HepG2 (cell line): ENCODE measurements around the gene C16orf87. TPM values are rescaled to one million over a fixed set of nuclear protein-coding genes. Genes with fewer than 3 reads are reported as not detected.

Source experiments
- ATAC-seq: fragments of 200-7000 bp; cut with Tn5 transposase; 3 replicates; pipeline ENCODE4 v1.9.1; 2020; ENCODE audit warnings: mild to moderate bottlenecking, moderate library complexity
- BruUV-seq: library from RNA; stranded (reverse); fragments of 400-500 nt; replicated peaks from 2 replicates; lab custom pipeline; 2021; lab: Mats Ljungman, UMichigan
- CTCF ChIA-PET: fragments of 300-600 bp; formaldehyde crosslinking; extraction: SDS; loops from one replicate; lab custom pipeline; 2021; ENCODE audit warnings: low total read pairs, inconsistent platforms, low intra/inter-chr PET ratio; lab: Yijun Ruan, JAX
- POLR2A ChIA-PET: fragments of 350-600 bp; sonication (Branson Sonifier 250); formaldehyde crosslinking; loops from one replicate; lab custom pipeline; 2020; ENCODE audit warnings: antibody characterized with exemption, inconsistent platforms; lab: Yijun Ruan, JAX
- DNase-seq: peaks from one replicate; pipeline ENCODE4 v3.0.0-alpha.2; 2015; ENCODE audit warnings: low spot score
- FAIRE-seq: peaks from 3 replicates; lab custom pipeline; 2011; peaks lifted over from hg19 to GRCh38; lab: Jason Lieb, UNC
- H2AFZ ChIP-seq: one replicate; pipeline ENCODE4 v1.6.1; 2011; ENCODE audit warnings: low read length, inconsistent platforms
- H3K27ac ChIP-seq: fragments of 300-600 bp; 3 replicates; pipeline ENCODE4 v1.8.0; 2011; ENCODE audit warnings: mixed run types, mild to moderate bottlenecking, mixed read lengths, low read length, inconsistent platforms; ENCODE audit not compliant: insufficient read depth; ENCODE audit errors: extremely low read length
- H3K27me3 ChIP-seq, 2 experiments: fragments of 200-600 bp in 1 of 2; 2 replicates in 1 of 2; 3 replicates in 1 of 2; pipeline versions ENCODE4 v1.6.0 to v1.8.0; 2011; ENCODE audit warnings: low read length in 2 of 2, mild to moderate bottlenecking in 2 of 2, moderate library complexity in 2 of 2, inconsistent platforms in 1 of 2; ENCODE audit not compliant: insufficient read depth in 2 of 2, control insufficient read depth in 1 of 2
- H3K36me3 ChIP-seq, 2 experiments: fragments of 200-600 bp in 1 of 2; replicated peaks in 1 of 2; 2 replicates in 1 of 2; 3 replicates in 1 of 2; pipeline versions ENCODE4 v1.5.1 to v1.8.0; 2011; ENCODE audit warnings: low read length in 2 of 2, inconsistent platforms in 1 of 2; ENCODE audit not compliant: insufficient read depth in 2 of 2, control insufficient read depth in 1 of 2
- H3K4me1 ChIP-seq: 2 replicates; pipeline ENCODE4 v1.5.1; 2012; ENCODE audit warnings: low read length, inconsistent platforms; ENCODE audit not compliant: insufficient read depth
- H3K4me2 ChIP-seq: 2 replicates; pipeline ENCODE4 v1.6.0; 2011; ENCODE audit warnings: low read depth, low read length, inconsistent platforms
- H3K4me3 ChIP-seq, 3 experiments: fragments of 200-600 bp in 1 of 3; sonication (generic), shearing (Covaris generic) in 1 of 3; replicated peaks in 1 of 3; 2 replicates each; pipeline ENCODE4 v1.5.1; 2011 to 2016; ENCODE audit warnings: low read length in 3 of 3, inconsistent platforms in 2 of 3, low read depth in 2 of 3, mild to moderate bottlenecking in 2 of 3, control low read depth in 1 of 3, mixed read lengths in 1 of 3; ENCODE audit not compliant: insufficient read depth in 1 of 3
- H3K79me2 ChIP-seq: one replicate; pipeline ENCODE4 v1.6.1; 2011; ENCODE audit warnings: low read length, inconsistent platforms; ENCODE audit not compliant: insufficient read depth
- H3K9ac ChIP-seq: 2 replicates; pipeline ENCODE4 v1.6.0; 2011; ENCODE audit warnings: mild to moderate bottlenecking, low read depth, low read length, inconsistent platforms; ENCODE audit not compliant: insufficient read depth
- H3K9me3 ChIP-seq: 2 replicates; pipeline ENCODE4 v1.5.1; 2012; ENCODE audit warnings: mild to moderate bottlenecking, low read length
- H4K20me1 ChIP-seq: 2 replicates; pipeline ENCODE4 v1.6.0; 2011; ENCODE audit warnings: inconsistent platforms, mild to moderate bottlenecking, low read length, moderate library complexity; ENCODE audit not compliant: insufficient read depth
- MEF2D ChIP-seq: sonication (generic); formaldehyde crosslinking; IDR thresholded peaks from 2 replicates; pipeline ENCODE4 v1.5.1; 2020; ENCODE audit warnings: mild to moderate bottlenecking, missing genetic modification reagents
- PATZ1 ChIP-seq: sonication (generic); formaldehyde crosslinking; IDR thresholded peaks from 2 replicates; pipeline ENCODE4 v1.4.0; 2020; ENCODE audit warnings: missing genetic modification reagents
- SATB2 ChIP-seq: sonication (generic); formaldehyde crosslinking; IDR thresholded peaks from 2 replicates; pipeline ENCODE4 v1.5.0; 2020; ENCODE audit warnings: missing genetic modification reagents
- ZNF136 ChIP-seq: sonication (generic); formaldehyde crosslinking; IDR thresholded peaks from 2 replicates; pipeline ENCODE4 v1.8.1; 2022; ENCODE audit warnings: low read depth, mild to moderate bottlenecking, moderate library complexity, missing genetic modification reagents
- WGBS: methylation state at CpG from one replicate; pipeline ENCODE4 v1.1.6; 2017; ENCODE audit warnings: low lambda C conversion rate; 5-methylcytosine and 5-hydroxymethylcytosine counted together
- in situ Hi-C: cut with HindIII; loops from 2 replicates; pipeline ENCODE4 v1.10.0; 2017; ENCODE audit warnings: low pct_unique_long_range_greater_than_20kb; ENCODE audit not compliant: extremely low pct_ligation_motif_present
- intact Hi-C: fragments of 100-400 bp; cut with micrococcal nuclease; formaldehyde crosslinking; loops from one replicate; pipeline ENCODE4 v1.10.0; 2022; ENCODE audit not compliant: unreplicated experiment
- polyA plus RNA-seq, 8 experiments: library from polyadenylated mRNA; depleted of rRNA in 3 of 8; stranded (reverse) in 7 of 8; unstranded in 1 of 8; fragments of >200 nt; fragmentation: Illumina TruSeq in 4 of 8; extraction: Trizol in 4 of 8; gene quantifications; 2 replicates each; pipeline versions ENCODE4 v1.2.1 to v1.2.3, GENCODE V29; 2011 to 2016; ENCODE audit warnings: low read depth in 4 of 8, missing spikeins in 1 of 8, mixed read lengths in 1 of 8; ENCODE audit not compliant: insufficient read depth in 1 of 8
- total RNA-seq, 5 experiments: library from RNA; depleted of rRNA; stranded (reverse); fragments of >200 nt; fragmentation: Illumina TruSeq; extraction: Trizol; gene quantifications; 2 replicates each; pipeline ENCODE4 v1.2.3, GENCODE V29; 2016; ENCODE audit warnings: low read depth in 1 of 5
- TF ChIP-seq, protein P1 (sequence below): sonication (generic); formaldehyde crosslinking; IDR thresholded peaks from 2 replicates; pipeline ENCODE4 v1.5.0; 2020; ENCODE audit warnings: mild to moderate bottlenecking, missing genetic modification reagents
- TF ChIP-seq, protein P2 (sequence below): sonication (generic); formaldehyde crosslinking; conservative IDR thresholded peaks from 2 replicates; pipeline ENCODE4 v1.8.0; 2022; ENCODE audit warnings: low read depth, missing genetic modification reagents

C16orf87 gene
- total and polyA plus RNA-seq, 2 of the 13 experiments (the other 11 are each of a cell fraction or from before 2014, with no cell fraction given): 8.6 to 19.5 TPM

- Histone ChIP-seq H3K9ac (no peak overlapping the region), H3K79me2 (no peaks in the 10 kb centered on the region), H2AFZ (no peak overlapping the region), H3K9me3 (no peaks in the 10 kb centered on the region), H3K27me3 (no peaks in the 10 kb centered on the region; a peak in 2 of 5 replicates), H4K20me1 (no peaks in the 10 kb centered on the region), H3K4me3 (peak overlapping the region in 2 of 3 experiments; percentile 10 to 67; a peak in 2 of 6 replicates), H3K36me3 (no peaks in the 10 kb centered on the region), H3K4me2 (peak overlapping the region; percentile 87), H3K27ac (no peak overlapping the region), H3K4me1 (peaks cover 47% of the 10 kb centered on the region)
- CTCF ChIA-PET: no interaction called here
- in situ Hi-C loops: no loop called here
- POLR2A ChIA-PET: interaction anchor here (0.9 to 2.2 kb wide), 2 partner anchors 41 to 83 kb away, joined by 3 to 10 read pairs; no protein-coding TSS in a partner anchor
- 48% methylated on average over 20 of the region's 20 CpGs for WGBS
- ATAC-seq (peak; percentile 2; the same call in 2 of the 3 replicates), DNase-seq (no peak), FAIRE-seq (no peak)
- intact Hi-C loops: loop anchor here (5.0 kb wide), 1 partner anchor 38 kb away; no protein-coding TSS in a partner anchor
- BruUV-seq: no TSS peak
- TF ChIP-seq ZNF136 (CRISPR knock-in tag): 0 out of 2 replicates have a peak, but pooled peaks have one; percentile 28
- peak; percentile 88 for TF ChIP-seq MEF2D (CRISPR knock-in tag)
- TF ChIP-seq, protein P1, sequence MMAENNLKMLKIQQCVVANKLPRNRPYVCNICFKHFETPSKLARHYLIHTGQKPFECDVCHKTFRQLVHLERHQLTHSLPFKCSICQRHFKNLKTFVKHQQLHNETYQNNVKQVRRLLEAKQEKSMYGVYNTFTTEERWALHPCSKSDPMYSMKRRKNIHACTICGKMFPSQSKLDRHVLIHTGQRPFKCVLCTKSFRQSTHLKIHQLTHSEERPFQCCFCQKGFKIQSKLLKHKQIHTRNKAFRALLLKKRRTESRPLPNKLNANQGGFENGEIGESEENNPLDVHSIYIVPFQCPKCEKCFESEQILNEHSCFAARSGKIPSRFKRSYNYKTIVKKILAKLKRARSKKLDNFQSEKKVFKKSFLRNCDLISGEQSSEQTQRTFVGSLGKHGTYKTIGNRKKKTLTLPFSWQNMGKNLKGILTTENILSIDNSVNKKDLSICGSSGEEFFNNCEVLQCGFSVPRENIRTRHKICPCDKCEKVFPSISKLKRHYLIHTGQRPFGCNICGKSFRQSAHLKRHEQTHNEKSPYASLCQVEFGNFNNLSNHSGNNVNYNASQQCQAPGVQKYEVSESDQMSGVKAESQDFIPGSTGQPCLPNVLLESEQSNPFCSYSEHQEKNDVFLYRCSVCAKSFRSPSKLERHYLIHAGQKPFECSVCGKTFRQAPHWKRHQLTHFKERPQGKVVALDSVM (CRISPR knock-in tag): 0 out of 2 replicates have a peak, but pooled peaks have one; percentile 6
- TF ChIP-seq, protein P2, sequence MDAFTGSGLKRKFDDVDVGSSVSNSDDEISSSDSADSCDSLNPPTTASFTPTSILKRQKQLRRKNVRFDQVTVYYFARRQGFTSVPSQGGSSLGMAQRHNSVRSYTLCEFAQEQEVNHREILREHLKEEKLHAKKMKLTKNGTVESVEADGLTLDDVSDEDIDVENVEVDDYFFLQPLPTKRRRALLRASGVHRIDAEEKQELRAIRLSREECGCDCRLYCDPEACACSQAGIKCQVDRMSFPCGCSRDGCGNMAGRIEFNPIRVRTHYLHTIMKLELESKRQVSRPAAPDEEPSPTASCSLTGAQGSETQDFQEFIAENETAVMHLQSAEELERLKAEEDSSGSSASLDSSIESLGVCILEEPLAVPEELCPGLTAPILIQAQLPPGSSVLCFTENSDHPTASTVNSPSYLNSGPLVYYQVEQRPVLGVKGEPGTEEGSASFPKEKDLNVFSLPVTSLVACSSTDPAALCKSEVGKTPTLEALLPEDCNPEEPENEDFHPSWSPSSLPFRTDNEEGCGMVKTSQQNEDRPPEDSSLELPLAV: no peak
- 0 out of 2 replicates have a peak, but pooled peaks have one; percentile 1 for TF ChIP-seq PATZ1 (CRISPR knock-in tag)
- TF ChIP-seq SATB2: no peak
These were observed 81.9 kb downstream of the C16orf87 start for GRCh38 chr16:46748775-46749705.
